WTC11 (cell line): ENCODE measurements around the gene GLCCI1. TPM values are rescaled to one million over a fixed set of nuclear protein-coding genes. Genes with fewer than 3 reads are reported as not detected.

ENCODE experiments used
- ATAC-seq: fragments of 200-7000 bp; cut with Tn5 transposase; 2 replicates; pipeline ENCODE4 v1.10.0; 2021; ENCODE audit warnings: mild to moderate bottlenecking, moderate library complexity
- CTCF ChIA-PET: fragments of 300-600 bp; sonication (Branson Sonifier 250); formaldehyde crosslinking; loops from one replicate; lab custom pipeline; 2021; ENCODE audit warnings: antibody characterized with exemption; lab: Charles Lee
- POLR2A ChIA-PET: fragments of 350-600 bp; sonication (Branson Sonifier 250); formaldehyde crosslinking; loops from one replicate; lab custom pipeline; 2021; ENCODE audit warnings: antibody characterized with exemption; lab: Charles Lee
- DNase-seq: peaks from one replicate; pipeline ENCODE4 v3.0.0; 2021; ENCODE audit warnings: low spot score
- H3K27ac Mint-ChIP-seq: 2 replicates; pipeline ENCODE4 v1.8.0; 2021; ENCODE audit warnings: mixed read lengths
- H3K27me3 Mint-ChIP-seq: 2 replicates; pipeline ENCODE4 v1.8.0; 2021; ENCODE audit warnings: low read depth, mild to moderate bottlenecking, moderate library complexity, mixed read lengths
- H3K36me3 Mint-ChIP-seq: 2 replicates; pipeline ENCODE4 v1.8.0; 2021; ENCODE audit warnings: mixed read lengths
- H3K4me1 Mint-ChIP-seq: 2 replicates; pipeline ENCODE4 v1.8.0; 2022; ENCODE audit warnings: mixed read lengths
- H3K4me3 Mint-ChIP-seq: 2 replicates; pipeline ENCODE4 v1.8.0; 2021; ENCODE audit warnings: mild to moderate bottlenecking, moderate library complexity, mixed read lengths
- H3K9me3 Mint-ChIP-seq: 2 replicates; pipeline ENCODE4 v1.8.0; 2021; ENCODE audit warnings: mixed read lengths
- ARID4B ChIP-seq: sonication (generic); formaldehyde crosslinking; IDR thresholded peaks from 2 replicates; pipeline ENCODE4 v1.8.0; 2023; ENCODE audit warnings: missing genetic modification reagents, mild to moderate bottlenecking, borderline replicate concordance
- ATF6 ChIP-seq: sonication (generic); formaldehyde crosslinking; IDR thresholded peaks from 2 replicates; pipeline ENCODE4 v1.8.1; 2023; ENCODE audit warnings: mild to moderate bottlenecking, missing genetic modification reagents
- CDX4 ChIP-seq: fragments of 250-450 bp; sonication (Bioruptor Pico); IDR thresholded peaks from 2 replicates; pipeline ENCODE4 v1.9.0; 2021; ENCODE audit warnings: moderate library complexity, mild to moderate bottlenecking, inconsistent platforms, borderline replicate concordance
- HMGA2 ChIP-seq: fragments of 250-450 bp; sonication (Bioruptor Pico); IDR thresholded peaks from 2 replicates; pipeline ENCODE4 v1.4.0; 2021; ENCODE audit warnings: mild to moderate bottlenecking, moderate library complexity
- IRF1 ChIP-seq: sonication (generic); formaldehyde crosslinking; IDR thresholded peaks from 2 replicates; pipeline ENCODE4 v1.8.0; 2023; ENCODE audit warnings: missing genetic modification reagents
- KAT7 ChIP-seq: sonication (generic); formaldehyde crosslinking; IDR thresholded peaks from 2 replicates; pipeline ENCODE4 v1.8.1; 2023; ENCODE audit warnings: missing genetic modification reagents, mild to moderate bottlenecking, borderline replicate concordance
- MAX ChIP-seq: sonication (generic); formaldehyde crosslinking; IDR thresholded peaks from 2 replicates; pipeline ENCODE4 v1.8.0; 2022; ENCODE audit warnings: mild to moderate bottlenecking, missing genetic modification reagents
- PRDM15 ChIP-seq: sonication (generic); formaldehyde crosslinking; IDR thresholded peaks from 2 replicates; pipeline ENCODE4 v1.8.0; 2022; ENCODE audit warnings: missing genetic modification reagents
- SOX15 ChIP-seq: fragments of 250-450 bp; sonication (Bioruptor Pico); IDR thresholded peaks from 2 replicates; pipeline ENCODE4 v1.9.0; 2021; ENCODE audit warnings: mild to moderate bottlenecking
- SP1 ChIP-seq: sonication (generic); formaldehyde crosslinking; conservative IDR thresholded peaks from 2 replicates; pipeline ENCODE4 v1.8.1; 2022; ENCODE audit warnings: missing genetic modification reagents
- TCF7 ChIP-seq: sonication (generic); formaldehyde crosslinking; IDR thresholded peaks from 2 replicates; pipeline ENCODE4 v1.8.0; 2022; ENCODE audit warnings: mild to moderate bottlenecking, low read depth, missing genetic modification reagents, moderate library complexity
- TEAD1 ChIP-seq: sonication (generic); formaldehyde crosslinking; IDR thresholded peaks from 2 replicates; pipeline ENCODE4 v1.8.0; 2022; ENCODE audit warnings: mild to moderate bottlenecking, missing genetic modification reagents
- ZNF232 ChIP-seq: sonication (generic); formaldehyde crosslinking; IDR thresholded peaks from 2 replicates; pipeline ENCODE4 v1.8.0; 2022; ENCODE audit warnings: mild to moderate bottlenecking, missing genetic modification reagents
- ZNF512 ChIP-seq: sonication (generic); formaldehyde crosslinking; IDR thresholded peaks from 2 replicates; pipeline ENCODE4 v1.8.1; 2022; ENCODE audit warnings: missing genetic modification reagents, borderline replicate concordance
- total RNA-seq: library from RNA; stranded (reverse); gene quantifications from 3 replicates; pipeline ENCODE4 v1.2.3, GENCODE V29; 2021

GLCCI1 gene
- total RNA-seq, 1 experiment from 2014 or later, result 23.8 TPM

- TF ChIP-seq ZNF512 (CRISPR knock-in tag) (no peak), ATF6 (CRISPR knock-in tag) (no peak)
- TF ChIP-seq, all 79 proteins: peak for 0
These were observed 152.6 kb downstream of the GLCCI1 start (continued) for GRCh38 chr7:8121243-8121642.

GRCh38 chr7:8125680-8126444 lies 157.3 kb downstream of the GLCCI1 start:
- ChIA-PET CTCF (no interaction called here), POLR2A (interaction anchor here (1.4 kb wide), 1 partner anchor 41 kb away, joined by 3 read pairs; no protein-coding TSS in a partner anchor)
- ATAC-seq (peak; percentile 32; the same call in 1 of the 2 replicates), DNase-seq (no peak)
- H3K27ac Mint-ChIP-seq, result peak overlapping the region; percentile 17
- no peak overlapping the region for H3K4me3 Mint-ChIP-seq
- H3K9me3 Mint-ChIP-seq, result no peaks in the 10 kb centered on the region
- TF ChIP-seq TCF7 (CRISPR knock-in tag) (no peak), ARID4B (CRISPR knock-in tag) (no peak), TEAD1 (CRISPR knock-in tag) (no peak), PRDM15 (CRISPR knock-in tag) (no peak), HMGA2 (CRISPR knock-in tag) (no peak), CDX4 (no peak), KAT7 (CRISPR knock-in tag) (no peak), SOX15 (no peak), IRF1 (no peak), ZNF232 (no peak), MAX (no peak), ATF6 (CRISPR knock-in tag) (no peak), SP1 (no peak)
- H3K27me3 Mint-ChIP-seq, result no peaks in the 10 kb centered on the region
- peaks cover 13% of the 10 kb centered on the region for H3K4me1 Mint-ChIP-seq
- peaks cover 10% of the 10 kb centered on the region for H3K36me3 Mint-ChIP-seq
